Activated naive CD8-positive, alpha-beta T cell (primary cell): ENCODE measurements around the gene COBL.

ENCODE experiments used
- H3K27ac Mint-ChIP-seq: one replicate; pipeline ENCODE4 v1.8.0; 2021; ENCODE audit warnings: mixed read lengths
- H3K27me3 Mint-ChIP-seq: one replicate; pipeline ENCODE4 v1.8.0; 2021; ENCODE audit warnings: mixed read lengths
- H3K36me3 Mint-ChIP-seq: one replicate; pipeline ENCODE4 v1.8.0; 2021; ENCODE audit warnings: mixed read lengths
- H3K4me1 Mint-ChIP-seq: one replicate; pipeline ENCODE4 v1.8.0; 2021; ENCODE audit warnings: low read depth, mixed read lengths
- H3K4me3 Mint-ChIP-seq: one replicate; pipeline ENCODE4 v1.8.0; 2021; ENCODE audit warnings: mild to moderate bottlenecking, mixed read lengths
- H3K9me3 Mint-ChIP-seq: one replicate; pipeline ENCODE4 v1.8.0; 2021; ENCODE audit warnings: low read depth, mixed read lengths

Gene COBL

GRCh38 chr7:50976064-50976463 is 340.5 kb downstream of the COBL start:
- Mint-ChIP-seq H3K27ac (no peak overlapping the region), H3K4me1 (no peaks in the 10 kb centered on the region), H3K9me3 (no peaks in the 10 kb centered on the region), H3K36me3 (no peaks in the 10 kb centered on the region), H3K27me3 (peaks cover 2% of the 10 kb centered on the region), H3K4me3 (no peak overlapping the region)

GRCh38 chr7:50974240-50974639 is 342.4 kb downstream of the COBL start:
- H3K27ac Mint-ChIP-seq, result no peak overlapping the region
- H3K9me3 Mint-ChIP-seq, result no peaks in the 10 kb centered on the region
- peaks cover 2% of the 10 kb centered on the region for H3K27me3 Mint-ChIP-seq
- H3K36me3 Mint-ChIP-seq, result no peaks in the 10 kb centered on the region
- no peak overlapping the region for H3K4me3 Mint-ChIP-seq
- no peaks in the 10 kb centered on the region for H3K4me1 Mint-ChIP-seq

- Mint-ChIP-seq H3K9me3 (no peaks in the 10 kb centered on the region), H3K4me3 (no peak overlapping the region), H3K27ac (no peak overlapping the region), H3K4me1 (no peaks in the 10 kb centered on the region), H3K36me3 (no peaks in the 10 kb centered on the region), H3K27me3 (peaks cover 2% of the 10 kb centered on the region)
Measured at GRCh38 chr7:50973814-50974213, 342.8 kb downstream of the COBL start.

GRCh38 chr7:50970092-50970491 is 346.5 kb downstream of the COBL start:
- Mint-ChIP-seq H3K4me3 (no peak overlapping the region), H3K27ac (no peak overlapping the region), H3K9me3 (peaks cover 3% of the 10 kb centered on the region), H3K36me3 (no peaks in the 10 kb centered on the region), H3K4me1 (no peaks in the 10 kb centered on the region), H3K27me3 (peaks cover 2% of the 10 kb centered on the region)
